HG03095 (cell line): ENCODE data around the gene SLC46A3.
"Not testable (repeated sequence)": the region's sequence is repeated elsewhere in the genome, so short reads cannot be mapped to it uniquely, and the experiment has no call there.

Experiments
- ATAC-seq: cut with Tn5 transposase; IDR thresholded peaks from one replicate; pipeline ENCODE4 v1.9.1; 2021; ENCODE audit warnings: moderate library complexity; ENCODE audit not compliant: unreplicated experiment

The SLC46A3 gene

GRCh38 chr13:28730762-28731161, 12.0 kb upstream of the SLC46A3 start:
- no peak for ATAC-seq

- ATAC-seq: no peak
These were observed 10.8 kb upstream of the SLC46A3 start for GRCh38 chr13:28729541-28729940.

GRCh38 chr13:28728642-28729041, 9.9 kb upstream of the SLC46A3 start:
- no peak for ATAC-seq

- ATAC-seq: no peak
These were observed 6.4 kb upstream of the SLC46A3 start for GRCh38 chr13:28725046-28725610.

- ATAC-seq: no peak
These were observed 5.0 kb upstream of the SLC46A3 start for GRCh38 chr13:28723806-28724205.

GRCh38 chr13:28719227-28720055, 671 bp upstream of the SLC46A3 start:
- no peak for ATAC-seq

GRCh38 chr13:28718196-28718542, 601 bp downstream of the SLC46A3 start:
- no peak for ATAC-seq

GRCh38 chr13:28717170-28717569, 1.6 kb downstream of the SLC46A3 start:
- ATAC-seq: no peak

GRCh38 chr13:28716511-28716910, 2.3 kb downstream of the SLC46A3 start:
- no peak for ATAC-seq

GRCh38 chr13:28714651-28715050, 4.1 kb downstream of the SLC46A3 start:
- no peak for ATAC-seq

- ATAC-seq: no peak
These were observed 8.6 kb downstream of the SLC46A3 start for GRCh38 chr13:28710161-28710560.

GRCh38 chr13:28707629-28708427, 10.9 kb downstream of the SLC46A3 start:
- peak; percentile 99 for ATAC-seq

- ATAC-seq: no peak
These were observed 13.2 kb downstream of the SLC46A3 start for GRCh38 chr13:28705461-28706083.

GRCh38 chr13:28704919-28705318, 13.9 kb downstream of the SLC46A3 start:
- no peak for ATAC-seq

- no peak for ATAC-seq
These were observed 14.5 kb downstream of the SLC46A3 start for GRCh38 chr13:28704282-28704681.

GRCh38 chr13:28699246-28699645, 19.5 kb downstream of the SLC46A3 start:
- ATAC-seq: no peak

GRCh38 chr13:28697441-28697840, 21.3 kb downstream of the SLC46A3 start:
- no peak for ATAC-seq

GRCh38 chr13:28693605-28694491, 24.9 kb downstream of the SLC46A3 start:
- ATAC-seq: not testable (repeated sequence)

GRCh38 chr13:28685892-28686291, 32.9 kb downstream of the SLC46A3 start:
- no peak for ATAC-seq

GRCh38 chr13:28685114-28685513, 33.7 kb downstream of the SLC46A3 start:
- ATAC-seq: no peak
